Effector memory CD4-positive, alpha-beta T cell (primary cell): Measurements from ENCODE around the gene PPP6C.
"Not testable (repeated sequence)": the region's sequence is repeated elsewhere in the genome, so short reads cannot be mapped to it uniquely, and the experiment has no call there.

ENCODE experiments used
- DNase-seq, 3 donors: peaks; one replicate each; pipeline ENCODE4 v3.0.0-alpha.2; 2020
- H3K27ac ChIP-seq: 2 replicates; pipeline ENCODE4 v1.7.0; 2013; ENCODE audit warnings: mild to moderate bottlenecking, low read length, moderate library complexity; ENCODE audit not compliant: insufficient read depth, poor library complexity, severe bottlenecking
- H3K27me3 ChIP-seq: replicated peaks from 2 replicates; pipeline ENCODE4 v1.7.0; 2013; ENCODE audit warnings: mild to moderate bottlenecking, low read length; ENCODE audit not compliant: insufficient read depth, control insufficient read depth, poor library complexity, severe bottlenecking
- H3K36me3 ChIP-seq: 2 replicates; pipeline ENCODE4 v1.7.0; 2013; ENCODE audit warnings: mild to moderate bottlenecking, low read length, moderate library complexity; ENCODE audit not compliant: control insufficient read depth, insufficient read depth
- H3K4me1 ChIP-seq: 2 replicates; pipeline ENCODE4 v1.7.0; 2013; ENCODE audit warnings: low read length, mild to moderate bottlenecking; ENCODE audit not compliant: control insufficient read depth, insufficient read depth, poor library complexity, severe bottlenecking
- H3K4me3 ChIP-seq: 2 replicates; pipeline ENCODE4 v1.7.0; 2013; ENCODE audit warnings: low read length, low read depth, mild to moderate bottlenecking; ENCODE audit not compliant: insufficient read depth, poor library complexity, severe bottlenecking
- H3K9me3 ChIP-seq: 2 replicates; pipeline ENCODE4 v1.7.0; 2013; ENCODE audit warnings: mild to moderate bottlenecking, low read length, moderate library complexity; ENCODE audit not compliant: control insufficient read depth

Gene PPP6C

DNA sequence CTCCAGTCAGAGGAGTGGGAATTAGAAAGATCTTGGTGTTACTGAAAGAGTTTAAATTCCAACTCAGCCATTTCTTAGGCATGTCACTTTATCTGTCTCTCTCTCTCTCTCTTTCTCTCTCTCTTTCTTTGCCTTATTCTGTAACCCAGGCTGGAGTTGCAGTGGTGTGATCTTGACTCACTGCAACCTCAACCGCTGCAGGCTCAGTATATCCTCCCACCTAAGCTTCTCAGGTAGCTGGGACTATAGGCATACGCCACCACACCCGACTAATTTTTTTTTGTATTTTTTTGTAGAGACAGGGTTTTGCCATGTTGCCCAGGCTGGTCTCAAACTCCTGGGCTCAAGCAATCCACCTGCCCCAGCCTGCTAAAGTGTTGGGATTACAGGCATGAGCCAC lies 29.0 kb upstream of the PPP6C start:
- no peaks in the 10 kb centered on the region for H3K4me1 ChIP-seq
- no peaks in the 10 kb centered on the region for H3K27me3 ChIP-seq
- H3K27ac ChIP-seq: no peak overlapping the region
- H3K9me3 ChIP-seq: no peaks in the 10 kb centered on the region
- no peak overlapping the region for H3K4me3 ChIP-seq
- peaks cover 17% of the 10 kb centered on the region for H3K36me3 ChIP-seq
- DNase-seq: no peak

DNA sequence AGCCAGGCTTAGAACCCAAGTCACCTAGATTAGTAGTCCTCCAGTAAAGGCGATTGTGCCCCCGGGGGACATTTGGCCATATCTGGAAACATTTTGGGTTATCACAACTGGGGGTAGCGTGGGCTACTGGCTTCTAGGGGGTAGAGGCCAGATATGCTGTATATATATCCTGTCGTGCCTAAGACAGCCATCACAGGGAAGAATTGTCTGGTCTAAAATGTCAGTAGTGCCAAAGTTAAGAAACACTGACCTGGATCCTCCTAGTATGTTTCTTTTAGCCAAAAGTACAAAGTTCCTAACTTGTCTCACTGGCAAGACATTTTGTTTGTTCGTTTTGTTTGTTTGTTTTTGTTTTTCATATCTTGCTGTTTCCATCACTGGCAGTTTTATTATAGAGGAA lies 24.6 kb upstream of the PPP6C start:
- no peak for DNase-seq
- no peak overlapping the region for H3K27ac ChIP-seq
- no peak overlapping the region for H3K4me3 ChIP-seq
- H3K27me3 ChIP-seq: no peaks in the 10 kb centered on the region
- H3K9me3 ChIP-seq: no peaks in the 10 kb centered on the region
- no peaks in the 10 kb centered on the region for H3K4me1 ChIP-seq
- H3K36me3 ChIP-seq: peaks cover 24% of the 10 kb centered on the region

DNA sequence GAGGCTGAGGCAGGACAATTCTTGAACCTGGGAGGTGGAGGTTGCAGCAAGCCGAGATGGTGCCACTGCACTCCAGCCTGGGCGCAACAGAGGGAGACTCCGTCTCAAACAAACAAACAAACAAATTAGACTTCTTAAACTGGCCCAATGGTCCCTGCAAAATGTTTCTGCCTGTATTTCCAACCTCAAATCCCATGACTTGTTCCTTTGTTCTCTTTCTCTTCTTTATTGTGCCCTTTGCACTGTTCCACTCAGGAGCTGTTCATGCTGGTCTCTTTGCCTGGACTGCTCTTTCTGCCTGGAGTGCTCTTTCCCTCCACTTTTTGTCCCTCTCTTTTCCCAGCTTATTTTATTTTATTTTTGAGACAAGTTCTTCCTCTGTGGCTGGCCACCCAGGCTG lies 14.9 kb upstream of the PPP6C start:
- Histone ChIP-seq H3K9me3 (no peaks in the 10 kb centered on the region), H3K4me1 (peaks cover 8% of the 10 kb centered on the region), H3K36me3 (peaks cover 24% of the 10 kb centered on the region), H3K27me3 (no peaks in the 10 kb centered on the region), H3K27ac (no peak overlapping the region), H3K4me3 (no peak overlapping the region)
- no peak for DNase-seq

DNA sequence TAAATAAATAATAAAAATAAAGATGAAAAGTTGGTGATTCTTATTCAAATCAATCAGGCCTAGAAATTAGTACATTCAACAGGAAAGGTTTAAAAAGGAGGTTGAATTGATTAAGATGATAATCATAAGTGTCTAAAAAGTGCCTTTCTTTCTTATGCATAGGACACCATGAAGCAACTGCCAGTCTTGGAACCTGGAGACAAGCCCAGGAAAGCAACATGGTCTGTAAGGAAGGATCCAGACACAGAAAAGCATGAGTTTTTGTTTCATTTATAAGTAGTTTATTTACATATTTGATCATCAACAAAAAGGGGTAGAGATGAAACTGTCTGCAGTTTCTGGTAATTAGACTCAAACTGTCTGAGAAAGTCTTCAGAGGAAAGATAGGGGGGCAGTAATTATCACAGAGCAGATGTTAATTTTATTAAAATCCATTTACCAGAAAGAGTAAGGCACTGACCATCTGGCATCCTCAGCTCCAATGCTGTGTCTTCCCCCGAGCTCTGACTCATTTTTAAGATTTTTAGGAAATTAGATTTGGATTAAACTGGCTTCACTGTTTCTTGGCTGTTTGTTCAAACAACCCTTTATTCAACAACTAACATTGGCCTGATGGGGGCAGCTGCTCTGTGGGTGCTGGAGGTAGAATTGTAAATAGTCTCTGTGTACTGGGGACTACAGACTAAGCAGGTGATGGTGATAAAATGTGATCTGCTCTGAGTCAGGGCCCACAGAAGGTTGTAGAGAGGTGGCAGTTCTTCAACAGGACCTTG lies 13.4 kb upstream of the PPP6C start:
- Histone ChIP-seq H3K36me3 (peaks cover 22% of the 10 kb centered on the region), H3K4me3 (no peak overlapping the region), H3K27me3 (no peaks in the 10 kb centered on the region), H3K27ac (no peak overlapping the region), H3K4me1 (peaks cover 8% of the 10 kb centered on the region), H3K9me3 (no peaks in the 10 kb centered on the region)
- DNase-seq: no peak

DNA sequence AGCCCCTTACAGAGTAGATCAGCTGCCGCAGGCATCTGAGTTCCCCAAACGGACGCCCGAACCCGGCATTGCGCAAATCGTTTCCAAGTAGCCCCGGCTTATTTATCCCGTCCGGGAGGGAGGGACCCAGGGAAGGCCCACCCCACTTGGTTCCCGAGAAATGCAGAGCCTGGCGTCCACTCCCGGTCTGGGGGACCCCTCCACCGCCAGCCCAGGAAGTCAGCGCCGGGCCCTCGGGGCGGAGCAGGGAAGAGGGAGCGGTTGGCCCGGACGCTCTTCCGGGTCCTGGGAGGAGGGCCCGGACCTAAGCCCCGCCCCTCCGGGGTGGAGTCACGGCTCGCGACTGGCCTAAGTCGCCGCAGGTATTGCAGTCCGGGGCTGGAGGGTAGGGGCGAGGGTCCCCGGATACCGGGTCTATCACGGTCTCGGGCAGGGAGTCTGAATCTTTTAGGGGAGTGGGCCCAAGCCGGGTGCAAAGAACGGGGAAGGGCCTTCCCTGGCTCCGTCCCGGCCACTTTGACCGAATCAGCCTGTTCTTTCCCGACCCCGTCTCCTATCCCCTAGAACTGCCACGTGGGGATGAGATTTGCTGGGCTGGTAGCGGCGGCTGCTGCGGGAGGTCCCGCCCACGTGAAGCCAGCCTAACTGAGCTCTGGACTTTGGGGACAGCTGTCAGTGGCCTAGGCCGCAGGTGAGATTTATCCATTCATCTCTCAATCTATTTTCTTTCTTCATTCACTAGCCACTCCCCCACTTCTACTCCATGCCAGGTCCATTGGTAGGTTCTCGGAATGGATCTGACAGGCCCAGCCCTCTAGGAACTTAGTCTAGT lies 10.8 kb upstream of the PPP6C start, which contains the start of gene RABEPK:
TSS of gene RABEPK (plus strand) at position 327 of the 832 bp plus-strand sequence. CDS start 2,472 bp downstream, outside the sequence.
- H3K27ac ChIP-seq: peak within 1 kb of the TSS; percentile 92
- H3K36me3 ChIP-seq: peaks cover 6% of the 10 kb centered on the region
- H3K27me3 ChIP-seq: no peaks in the 10 kb centered on the region
- H3K9me3 ChIP-seq: no peaks in the 10 kb centered on the region
- peaks cover 20% of the 10 kb centered on the region for H3K4me1 ChIP-seq
- H3K4me3 ChIP-seq: peak within 1 kb of the TSS; percentile 99
- DNase-seq: peak; percentile 77 to 84 (median 80)

DNA sequence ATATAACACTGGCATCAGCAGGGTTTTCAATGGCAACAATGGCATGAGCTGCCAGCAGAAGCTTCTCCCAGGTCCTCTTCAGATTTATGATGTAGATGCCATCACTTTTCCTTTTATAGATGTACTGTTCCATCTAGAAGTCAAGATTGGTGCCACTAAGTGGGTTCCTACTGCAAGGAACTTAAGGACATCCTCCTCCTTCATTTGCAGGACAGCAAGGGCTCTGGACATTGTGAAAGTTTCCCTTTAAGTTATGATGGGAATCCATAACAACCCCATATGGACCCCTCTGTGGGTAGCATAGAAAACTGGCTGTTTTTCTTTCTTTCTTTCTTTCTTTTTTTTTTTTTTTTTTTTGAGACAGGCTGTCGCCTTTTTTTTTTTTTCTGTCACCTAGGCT lies 6.0 kb upstream of the PPP6C start:
- not testable (repeated sequence) for H3K4me3 ChIP-seq, H3K27me3 ChIP-seq, DNase-seq, H3K9me3 ChIP-seq, H3K36me3 ChIP-seq
- peaks cover 53% of the 10 kb centered on the region for H3K4me1 ChIP-seq
- peak overlapping the region; percentile 48 for H3K27ac ChIP-seq

DNA sequence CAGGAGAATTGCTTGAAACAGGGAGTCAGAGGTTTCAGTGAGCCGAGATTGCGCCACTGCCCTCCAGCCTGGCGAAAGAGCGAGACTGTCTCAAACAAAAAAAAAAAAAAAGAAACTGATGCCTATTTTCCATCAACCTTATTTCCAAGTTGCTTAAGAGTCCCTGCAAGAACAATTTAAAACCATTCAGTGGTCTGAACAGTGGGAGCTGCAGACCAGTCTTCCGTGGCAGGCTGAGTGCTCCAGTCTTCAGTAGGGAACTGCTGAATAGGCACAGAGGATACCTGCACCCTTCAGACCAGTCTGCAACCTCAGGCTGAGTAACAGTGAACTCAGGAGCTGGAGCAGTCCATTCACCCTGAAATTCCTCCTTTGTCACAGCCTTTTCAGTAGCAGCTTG lies 4.9 kb upstream of the PPP6C start:
- not testable (repeated sequence) for H3K27me3 ChIP-seq, H3K9me3 ChIP-seq, DNase-seq, H3K36me3 ChIP-seq
- Histone ChIP-seq H3K27ac (peak overlapping the region; percentile 53), H3K4me3 (peak overlapping the region; percentile 12), H3K4me1 (peaks cover 52% of the 10 kb centered on the region)

DNA sequence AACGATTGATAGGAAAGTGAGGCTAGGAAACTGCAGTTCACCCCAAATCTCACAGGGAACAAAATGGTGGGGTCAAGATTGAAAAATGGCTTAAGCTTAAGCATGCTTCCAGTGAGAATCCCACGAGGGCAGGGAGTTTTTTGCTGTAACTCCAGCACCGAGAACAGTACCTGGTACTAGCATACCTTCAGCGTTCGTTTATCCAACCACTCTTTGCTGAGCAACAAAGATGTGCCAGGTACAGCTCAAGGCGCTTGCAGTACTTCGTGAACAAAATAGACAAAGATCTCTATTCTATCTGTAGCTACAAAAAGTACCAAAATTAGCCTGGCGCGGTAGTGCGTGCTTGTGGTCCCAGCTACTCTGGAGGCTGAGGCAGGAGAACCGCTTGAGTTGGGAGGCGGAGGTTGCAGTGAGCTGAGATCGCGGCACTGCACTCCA lies 778 bp upstream of the PPP6C start:
- peak overlapping the region; percentile 96 for H3K27ac ChIP-seq
- no peaks in the 10 kb centered on the region for H3K27me3 ChIP-seq
- DNase-seq: no peak
- H3K4me1 ChIP-seq: peaks cover 44% of the 10 kb centered on the region
- H3K36me3 ChIP-seq: no peaks in the 10 kb centered on the region
- H3K9me3 ChIP-seq: no peaks in the 10 kb centered on the region
- peak overlapping the region; percentile 99 for H3K4me3 ChIP-seq

DNA sequence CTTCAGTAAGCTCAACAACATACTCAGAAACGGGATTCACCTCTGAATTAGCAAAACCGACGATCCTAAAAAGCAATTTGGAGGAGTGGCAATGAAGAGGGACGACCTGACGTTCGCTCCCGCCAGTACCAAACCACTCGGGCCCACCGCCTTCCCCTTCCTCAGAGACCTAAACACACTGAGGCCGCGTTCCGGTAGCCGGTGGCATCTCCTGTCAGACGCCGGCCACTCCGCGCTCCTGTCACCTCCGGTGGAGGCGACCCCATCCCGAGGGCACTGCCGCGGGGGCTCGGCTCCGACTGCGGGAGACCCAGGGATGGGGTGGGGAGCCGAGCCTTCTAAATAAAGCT lies 617 bp downstream of the PPP6C start:
- Histone ChIP-seq H3K4me1 (peaks cover 32% of the 10 kb centered on the region), H3K4me3 (peak overlapping the region; percentile 99), H3K36me3 (no peaks in the 10 kb centered on the region), H3K27ac (peak overlapping the region; percentile 96), H3K9me3 (no peaks in the 10 kb centered on the region), H3K27me3 (no peaks in the 10 kb centered on the region)
- DNase-seq: peak in 2 of 3 donors; percentile 11 to 25

DNA sequence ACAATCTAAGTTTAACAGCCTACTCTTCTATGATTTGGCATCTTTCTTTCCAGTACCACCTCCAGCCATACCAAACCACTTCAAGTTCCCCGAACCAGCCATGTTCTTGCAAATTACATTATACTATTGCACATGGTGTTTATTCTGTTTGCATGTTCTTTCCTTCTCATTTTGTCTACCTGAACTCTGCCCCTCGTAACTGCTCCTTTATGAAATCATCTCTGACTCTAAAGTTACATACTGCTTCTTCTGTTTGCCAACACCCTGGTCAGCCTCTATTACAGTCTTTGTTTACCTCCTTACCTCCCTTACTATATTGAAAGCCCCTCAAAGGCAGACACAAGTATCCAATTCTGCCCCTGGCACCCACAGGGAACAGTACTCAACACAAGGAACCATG lies 6.0 kb downstream of the PPP6C start:
- Histone ChIP-seq H3K36me3 (no peaks in the 10 kb centered on the region), H3K27ac (no peak overlapping the region), H3K4me3 (no peak overlapping the region), H3K9me3 (no peaks in the 10 kb centered on the region), H3K4me1 (peaks cover 4% of the 10 kb centered on the region), H3K27me3 (no peaks in the 10 kb centered on the region)
- DNase-seq: no peak
